Caki2 (cell line): Measurements from ENCODE around the gene DRC3. TPM values are rescaled to one million over a fixed set of nuclear protein-coding genes. Genes with fewer than 3 reads are reported as not detected.

Experiments used
- DNase-seq: peaks from one replicate; pipeline ENCODE4 v3.0.0-alpha.2; 2015; ENCODE audit warnings: low read depth
- in situ Hi-C: cut with HindIII; loops from 2 replicates; pipeline ENCODE4 v1.10.0; 2016; ENCODE audit warnings: low sequenced_read_pairs, low pct_unique_long_range_greater_than_20kb, mixed read lengths
- total RNA-seq: library from RNA; depleted of rRNA; stranded (reverse); fragments of >200 nt; shearing (Covaris generic); gene quantifications from 2 replicates; pipeline ENCODE4 v1.2.3, GENCODE V29; 2014; ENCODE audit warnings: low replicate concordance

The DRC3 gene
- total RNA-seq, 1 experiment from 2014 or later = not detected

DNA sequence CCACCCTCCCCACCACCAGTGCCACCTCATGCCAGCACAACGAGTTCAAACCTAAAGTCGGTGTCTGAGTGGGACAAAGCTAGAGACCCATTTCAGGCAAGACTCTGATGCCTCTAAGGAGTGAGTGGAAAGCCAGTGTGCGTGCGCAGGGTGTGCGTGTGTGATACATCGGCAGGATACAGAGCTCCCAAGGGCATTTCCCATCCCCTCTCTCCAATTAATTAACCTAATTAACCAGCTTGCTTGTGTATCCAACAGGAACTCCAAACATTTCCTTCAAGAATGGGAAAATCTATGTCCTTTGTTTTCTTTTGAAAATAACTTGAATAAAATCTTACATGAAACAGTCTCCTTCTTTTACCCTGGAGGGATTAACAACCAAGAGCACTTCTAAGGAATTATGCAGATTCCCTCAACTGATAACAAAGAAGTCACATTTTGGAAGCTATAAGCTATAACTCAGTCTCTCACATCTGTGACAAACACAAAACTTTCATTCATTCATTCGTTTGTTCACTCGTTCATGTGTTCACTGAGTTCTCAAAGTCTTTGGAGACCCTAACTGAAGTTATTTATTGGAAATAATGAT lies 56.4 kb downstream of the DRC3 start:
- no peak for DNase-seq
- in situ Hi-C loops = no loop called here

DNA sequence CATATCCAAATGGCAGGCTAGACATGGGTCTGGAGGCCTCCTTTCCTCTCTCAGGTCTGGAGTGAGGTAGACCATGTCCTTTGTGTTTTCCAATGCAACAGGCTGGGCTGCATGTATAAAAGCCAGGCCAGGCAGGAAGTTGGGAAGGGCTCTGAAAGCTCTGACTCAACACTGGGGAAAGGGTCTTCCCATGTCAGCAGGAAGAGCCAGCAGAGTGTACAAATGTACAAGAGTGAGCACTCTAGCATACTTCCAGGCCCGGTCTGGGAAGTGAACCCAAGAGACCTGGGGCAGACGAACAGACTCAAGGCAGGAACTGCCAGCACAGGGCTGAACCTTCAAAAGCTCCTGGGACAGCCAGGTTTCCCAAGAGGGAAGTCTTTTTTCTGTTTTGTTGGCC lies 59.3 kb downstream of the DRC3 start:
- no peak for DNase-seq
- in situ Hi-C loops = no loop called here

DNA sequence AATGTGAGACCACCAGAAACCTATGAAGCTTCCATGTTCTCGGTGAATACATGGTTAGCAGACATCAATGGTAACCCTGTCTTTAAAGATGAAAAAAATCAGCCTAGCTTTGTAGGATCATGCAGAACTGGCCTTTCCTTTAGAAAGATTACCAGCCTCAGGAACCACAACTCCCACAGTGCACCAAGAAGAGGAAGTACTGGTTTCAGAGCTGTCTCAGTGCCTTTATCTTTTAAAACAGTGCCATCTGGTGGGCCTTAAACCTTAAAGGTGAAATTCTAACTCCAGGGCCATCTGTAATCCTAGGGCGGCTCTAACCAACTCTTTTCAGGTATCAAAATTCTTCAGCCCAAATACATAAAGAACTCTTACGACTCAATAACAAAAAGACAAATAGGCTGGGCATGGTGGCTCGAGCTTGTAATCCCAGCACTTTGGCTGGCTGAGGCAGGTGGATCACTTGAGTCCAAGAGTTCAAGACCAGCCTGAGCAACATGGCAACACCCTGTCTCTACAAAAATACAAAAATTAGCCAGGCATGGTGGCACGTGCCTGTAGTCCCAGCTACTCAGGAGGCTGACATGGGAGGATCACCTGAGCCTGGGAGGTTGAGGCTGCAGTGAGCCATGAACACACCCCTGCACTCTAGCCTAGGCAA lies 60.9 kb downstream of the DRC3 start:
- peak; percentile 60 for DNase-seq
- in situ Hi-C loops = no loop called here

DNA sequence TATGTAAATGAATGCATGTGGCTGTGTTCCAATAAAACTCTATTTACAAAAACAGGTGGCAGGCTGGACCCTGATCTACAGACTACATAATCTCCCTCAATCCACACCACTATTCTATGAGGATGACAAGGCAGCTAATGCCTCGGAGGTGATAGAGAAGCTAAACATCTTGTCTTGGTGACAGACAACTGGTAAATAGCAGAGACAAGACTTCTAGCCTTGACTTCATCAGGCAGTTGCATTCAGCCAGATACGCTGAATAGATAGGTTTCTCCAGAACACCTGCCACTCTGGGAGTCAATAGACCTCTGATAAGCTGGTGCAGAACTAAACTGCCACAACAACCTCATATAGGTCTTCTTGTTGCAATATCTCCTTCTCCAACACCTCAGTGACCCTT lies 63.0 kb downstream of the DRC3 start:
- in situ Hi-C loops = no loop called here
- DNase-seq = no peak

DNA sequence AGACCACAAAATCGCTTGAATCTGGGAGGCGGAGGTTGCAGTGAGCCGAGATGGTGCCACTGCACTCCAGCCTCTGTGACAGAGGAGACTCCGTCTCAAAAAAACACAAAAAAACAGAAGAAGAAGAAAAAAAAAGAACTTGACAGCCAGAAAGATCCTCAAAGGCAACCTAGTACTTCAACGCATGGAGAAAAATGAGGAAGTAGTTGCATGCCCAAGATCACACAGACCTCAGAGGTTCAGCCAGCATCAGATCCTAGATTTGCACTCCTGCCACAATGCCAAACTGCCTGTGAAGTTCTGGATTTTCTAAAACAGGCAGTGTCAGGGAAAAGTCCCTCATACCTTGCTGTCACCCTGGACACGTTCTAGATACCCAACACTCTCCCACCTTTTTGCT lies 64.8 kb downstream of the DRC3 start:
- in situ Hi-C loops = no loop called here
- no peak for DNase-seq

DNA sequence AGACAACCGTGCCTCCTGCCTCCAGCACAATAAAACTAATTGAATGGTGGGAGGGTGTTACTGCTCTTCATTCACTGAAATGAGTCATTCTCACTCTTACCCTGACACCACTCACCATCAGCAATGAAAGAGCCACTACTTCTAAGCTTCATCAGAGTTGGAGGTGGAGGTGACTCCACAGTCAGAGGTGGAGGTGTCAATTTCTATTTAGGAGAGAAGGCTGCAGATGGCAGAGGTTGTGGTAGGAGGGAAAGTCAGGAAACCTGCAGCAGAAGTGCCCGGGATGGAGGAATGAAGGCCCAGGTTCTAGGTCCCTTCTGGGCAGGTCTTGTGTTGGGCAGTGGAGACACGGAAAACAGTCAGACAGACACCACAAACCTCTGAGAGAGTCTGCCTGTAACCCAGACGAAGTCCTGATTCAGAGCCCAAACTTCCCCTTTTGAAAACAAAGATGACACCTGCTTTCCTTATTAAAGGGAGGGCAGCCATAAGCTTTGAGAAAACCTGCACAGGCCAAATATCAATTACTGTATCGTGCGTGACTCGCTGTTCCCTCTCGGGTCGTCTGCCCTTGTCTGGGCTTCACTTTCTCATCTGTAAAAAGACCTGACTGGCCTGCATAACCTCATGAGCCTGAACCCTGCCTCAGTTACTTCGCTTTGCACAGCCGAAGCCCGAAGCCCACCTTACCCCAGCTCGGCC lies 65.6 kb downstream of the DRC3 start:
- in situ Hi-C loops = no loop called here
- no peak for DNase-seq

DNA sequence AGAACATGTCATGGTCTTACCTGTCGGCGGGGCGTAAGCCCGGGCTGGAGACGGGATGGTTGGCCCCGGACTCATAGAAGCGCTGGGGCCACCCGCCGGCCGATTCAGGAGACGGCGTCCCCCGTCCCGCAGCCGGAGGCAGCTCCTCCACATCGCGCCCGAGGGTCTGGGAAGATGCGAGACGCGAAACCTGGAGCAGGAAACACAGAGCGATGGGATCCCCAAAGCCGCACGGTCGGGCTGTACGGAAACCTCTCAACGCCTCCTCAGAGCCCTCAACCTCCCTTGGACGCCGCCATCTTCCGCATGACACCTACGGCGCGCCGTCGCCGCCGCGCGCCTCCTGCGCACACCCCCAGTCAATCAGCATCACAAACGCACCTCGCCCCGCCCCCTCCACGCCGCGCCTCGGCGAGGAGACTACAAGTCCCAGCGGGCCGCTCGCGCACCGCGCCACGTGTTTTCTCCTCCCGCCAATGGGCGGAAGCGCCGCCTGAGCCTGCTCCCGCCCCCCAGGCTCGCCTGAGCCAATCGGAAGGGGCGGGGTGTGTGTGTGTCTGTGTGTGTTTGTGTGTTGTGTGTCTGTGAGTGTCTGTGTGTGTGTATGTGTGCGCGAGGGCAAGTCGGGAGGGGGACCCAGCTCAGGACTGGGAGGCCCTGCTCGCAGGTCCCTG lies 66.3 kb downstream of the DRC3 start, which contains the start of the genes ATPAF2 and GID4:
Gene ATPAF2, minus strand, starts transcription at position 308 of the 674 bp plus-strand sequence. Its CDS starts 155 bp downstream, at position 153.
Gene GID4, plus strand, starts transcription at position 548 of the 674 bp plus-strand sequence. Its CDS starts 57 bp downstream, at position 605.
- DNase-seq = peak; percentile 96
- in situ Hi-C loops = no loop called here

DNA sequence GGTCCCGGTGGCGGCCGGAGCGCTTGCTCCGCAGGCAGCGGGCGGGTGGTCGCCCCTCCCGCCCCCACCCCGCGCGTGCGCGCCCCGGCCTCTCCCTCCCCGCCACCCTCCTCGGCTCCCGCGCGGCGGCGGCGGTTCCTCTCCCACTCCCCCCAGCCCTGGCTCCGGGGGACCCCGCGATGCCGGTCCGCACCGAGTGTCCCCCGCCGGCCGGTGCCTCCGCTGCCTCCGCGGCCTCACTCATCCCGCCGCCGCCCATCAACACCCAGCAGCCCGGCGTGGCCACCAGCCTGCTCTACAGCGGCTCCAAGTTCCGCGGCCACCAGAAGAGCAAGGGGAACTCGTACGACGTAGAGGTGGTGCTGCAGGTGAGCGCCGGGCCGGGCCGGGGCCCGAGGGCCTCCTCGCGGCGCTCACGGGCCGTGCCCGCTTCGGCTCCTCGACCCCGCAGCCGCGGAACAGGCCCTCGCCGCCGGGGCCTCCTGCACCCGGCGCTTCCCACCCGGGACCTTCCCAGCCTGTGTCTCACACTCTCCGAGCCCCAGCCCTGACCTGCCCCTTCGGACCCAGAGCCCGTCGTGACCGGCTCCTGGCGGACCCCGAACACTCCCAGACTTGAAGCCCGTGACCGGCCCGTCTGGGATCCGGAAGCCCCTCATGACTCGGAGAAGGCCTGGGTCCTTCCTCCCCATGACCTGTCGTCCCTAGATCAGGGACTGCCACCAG lies 67.0 kb downstream of the DRC3 start:
- in situ Hi-C loops = no loop called here

DNA sequence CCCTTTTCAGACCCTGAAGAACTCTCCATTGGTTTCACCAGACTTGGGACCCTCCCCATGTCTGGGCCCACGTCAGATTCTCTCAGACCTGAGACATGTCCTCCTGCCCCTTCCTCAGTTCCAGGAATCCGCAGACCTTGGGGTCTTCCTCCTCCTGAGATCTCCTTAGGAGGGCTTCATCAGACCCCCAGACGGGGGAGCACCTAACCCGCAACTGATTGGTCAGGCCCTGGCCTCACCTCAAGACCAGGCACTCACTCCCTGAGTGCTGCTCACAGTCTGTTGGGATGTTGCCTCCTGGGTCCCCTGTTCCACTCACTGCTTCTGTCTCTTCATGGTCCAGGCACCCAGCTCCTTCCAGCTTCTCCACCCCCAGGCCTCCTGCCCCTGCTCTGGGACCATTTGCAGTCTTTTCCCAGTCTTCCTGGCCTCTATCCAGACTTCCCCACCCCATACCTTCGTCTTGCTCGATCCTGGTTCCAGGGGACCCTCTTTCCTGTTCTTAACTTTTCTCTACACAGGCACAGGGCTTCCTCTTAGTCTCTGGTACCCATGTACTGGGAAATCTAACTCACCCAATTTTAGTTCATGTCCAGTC lies 67.7 kb downstream of the DRC3 start:
- no peak for DNase-seq
- in situ Hi-C loops = no loop called here

More for the DNA sequence above, 67.0 kb downstream of the DRC3 start:
- no peak for DNase-seq

DNA sequence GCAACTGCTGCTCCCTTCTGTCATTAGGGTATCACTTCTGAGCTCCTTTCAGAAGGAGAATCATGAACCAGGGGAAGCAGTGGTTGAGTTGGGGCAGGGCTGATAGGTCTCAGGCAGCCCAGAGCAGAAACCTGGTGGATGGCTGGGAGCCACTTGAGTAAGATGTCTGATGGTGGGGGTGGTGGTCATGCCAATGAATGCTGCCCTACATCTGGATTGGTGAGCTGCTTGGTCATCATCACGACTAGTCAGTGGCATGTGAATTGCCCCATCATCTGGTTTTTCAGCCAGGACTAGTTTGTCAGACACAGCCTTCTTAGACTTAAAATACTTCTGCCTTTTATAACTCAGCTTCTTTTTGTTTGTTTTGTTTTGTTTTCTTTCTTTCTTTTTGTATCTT lies 69.1 kb downstream of the DRC3 start:
- in situ Hi-C loops = no loop called here
- no peak for DNase-seq

DNA sequence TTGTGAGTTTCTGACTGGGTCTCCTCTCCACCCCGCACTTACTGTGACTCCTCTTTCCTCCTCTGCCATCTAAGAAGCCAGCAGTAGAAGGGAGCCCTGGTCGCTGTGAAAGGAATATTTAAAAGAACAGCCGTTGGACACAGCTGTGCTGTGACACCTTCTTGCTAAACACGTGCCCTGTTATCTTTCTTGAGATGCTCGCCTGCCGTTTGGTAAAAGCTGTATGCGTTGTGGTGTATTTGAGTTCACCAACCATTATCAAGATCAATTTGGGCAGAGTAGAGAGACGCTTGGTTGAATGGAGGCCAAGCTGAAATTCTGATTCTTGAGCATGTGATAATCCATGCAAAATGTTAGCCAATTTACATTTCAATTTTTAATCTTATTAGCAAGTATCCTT lies 70.3 kb downstream of the DRC3 start:
- DNase-seq = no peak
- in situ Hi-C loops = no loop called here

DNA sequence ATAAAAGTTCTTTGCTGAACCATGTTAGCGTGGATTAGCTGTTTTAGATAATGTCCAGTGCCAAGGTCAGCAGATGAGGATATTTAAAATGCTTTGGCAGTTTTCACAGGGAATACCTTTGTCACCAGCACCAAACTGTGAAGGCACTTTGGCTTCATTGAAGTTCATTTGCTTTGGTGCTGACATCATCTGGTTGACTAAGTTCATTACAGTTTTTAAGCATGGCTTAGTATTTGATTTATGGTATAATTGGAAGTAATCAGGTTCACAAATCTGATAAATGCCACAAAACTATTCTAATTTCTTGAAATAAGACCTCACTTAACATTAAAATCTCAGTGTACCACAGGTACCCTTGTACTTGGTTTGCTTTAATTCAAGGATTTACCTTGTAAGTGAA lies 70.8 kb downstream of the DRC3 start:
- in situ Hi-C loops = no loop called here
- no peak for DNase-seq

DNA sequence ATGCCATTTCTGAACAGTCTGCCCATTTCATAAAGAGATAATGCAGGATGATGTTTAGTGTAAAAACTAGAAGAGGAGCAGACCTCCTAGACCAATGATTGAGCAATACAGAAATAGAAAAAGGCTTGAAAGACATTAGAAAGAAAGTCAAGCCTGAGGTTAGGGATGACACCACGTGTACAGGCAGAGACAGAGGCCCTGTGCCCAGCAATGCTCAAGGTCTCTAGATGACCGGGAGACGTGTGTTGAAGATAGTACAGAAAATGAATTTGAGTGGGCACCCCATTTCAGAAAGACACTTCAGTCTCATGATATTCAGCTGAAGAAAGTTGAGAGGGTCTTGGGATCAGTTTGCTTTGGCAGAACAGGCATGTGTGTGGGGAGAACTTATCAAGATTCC lies 71.9 kb downstream of the DRC3 start:
- in situ Hi-C loops = no loop called here
- no peak for DNase-seq

DNA sequence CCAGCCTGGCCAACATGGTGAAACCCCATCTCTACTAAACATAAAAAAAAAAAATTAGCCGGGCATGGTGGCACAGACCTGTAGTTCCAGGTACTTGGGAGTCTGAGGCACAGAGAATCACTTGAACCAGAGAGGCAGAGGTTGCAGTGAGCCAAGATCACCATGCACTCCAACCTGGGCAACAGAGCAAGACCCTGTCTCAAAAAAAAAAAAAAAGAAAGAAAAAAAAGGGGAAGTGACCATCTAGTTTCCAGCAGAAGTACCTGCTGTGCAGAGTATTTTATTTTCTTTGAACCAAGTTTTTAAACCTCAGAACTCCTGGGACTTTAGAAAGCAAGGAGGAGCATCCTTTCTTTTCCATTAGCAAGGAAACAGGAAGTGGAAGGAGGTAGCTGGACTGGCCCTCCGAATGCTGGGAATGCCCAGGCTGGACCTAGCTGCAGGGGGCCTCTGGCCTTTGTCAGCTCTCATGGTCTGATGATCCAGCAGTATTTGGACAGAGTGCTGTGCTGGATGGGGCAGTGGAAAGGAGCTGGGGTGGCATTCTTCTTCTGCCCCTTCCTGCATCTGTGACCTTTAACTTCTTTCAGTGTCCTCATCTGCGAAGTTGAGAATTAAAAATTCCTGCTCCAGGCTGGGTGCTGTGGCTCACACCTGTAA lies 73.2 kb downstream of the DRC3 start:
- in situ Hi-C loops = no loop called here
- no peak for DNase-seq

DNA sequence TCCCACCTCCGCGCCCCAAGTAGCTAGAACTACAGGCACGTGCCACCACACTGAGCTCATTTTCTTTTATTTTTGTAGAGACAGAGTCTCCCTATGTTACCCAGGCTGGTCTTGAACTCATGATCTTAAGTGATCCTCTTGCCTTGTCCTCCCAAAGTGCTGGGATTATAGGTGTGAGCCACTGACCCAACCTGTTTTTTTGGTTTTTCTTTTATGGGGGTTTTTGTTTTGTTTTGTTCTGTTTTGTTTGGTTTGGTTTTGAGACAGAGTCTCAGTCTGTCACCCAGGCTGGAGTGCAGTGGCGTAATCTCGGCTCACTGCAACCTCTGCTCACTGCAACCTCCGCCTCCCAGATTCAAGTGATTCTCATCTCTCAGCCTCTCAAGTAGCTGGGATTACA lies 82.9 kb downstream of the DRC3 start:
- in situ Hi-C loops = no loop called here
- DNase-seq = no peak

DNA sequence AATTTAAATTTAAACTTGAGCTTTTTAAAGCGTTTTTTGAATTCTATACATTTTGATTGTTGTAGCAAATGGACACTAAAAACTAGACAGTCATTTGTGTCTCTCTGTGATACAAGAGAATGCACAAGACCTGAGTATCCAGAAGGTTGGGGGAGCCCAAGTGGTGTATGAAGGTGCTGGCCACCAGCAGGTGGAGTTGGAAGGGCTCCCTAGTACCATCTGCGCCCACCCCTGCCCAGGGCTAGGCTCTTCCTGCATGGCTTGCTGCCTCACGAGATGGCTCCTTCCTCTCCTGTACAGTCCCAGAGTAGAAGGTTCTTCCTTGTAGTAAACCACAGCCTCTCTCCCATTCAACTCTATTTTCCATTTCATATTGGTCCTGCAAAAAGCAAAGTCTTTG lies 83.6 kb downstream of the DRC3 start:
- in situ Hi-C loops = no loop called here
- no peak for DNase-seq

DNA sequence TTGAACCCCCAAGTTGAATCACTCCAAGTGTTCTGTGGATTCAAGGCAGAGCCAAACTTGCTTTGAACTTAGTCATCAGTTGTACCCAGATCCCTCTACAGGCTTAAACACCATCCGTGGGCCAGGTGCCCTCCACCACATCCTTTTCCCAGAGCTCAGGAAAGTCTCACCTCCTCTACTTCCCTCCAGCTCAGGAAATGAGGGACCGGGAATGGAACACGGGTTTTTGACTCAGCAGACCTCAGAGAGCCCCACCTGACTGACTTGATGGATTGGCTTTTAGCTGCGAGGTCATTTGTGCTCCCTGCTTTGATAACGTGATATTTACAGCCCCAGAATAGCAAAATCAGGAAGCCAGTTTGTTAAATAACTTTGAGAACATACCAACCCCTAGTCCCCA lies 86.6 kb downstream of the DRC3 start:
- no peak for DNase-seq
- in situ Hi-C loops = no loop called here

DNA sequence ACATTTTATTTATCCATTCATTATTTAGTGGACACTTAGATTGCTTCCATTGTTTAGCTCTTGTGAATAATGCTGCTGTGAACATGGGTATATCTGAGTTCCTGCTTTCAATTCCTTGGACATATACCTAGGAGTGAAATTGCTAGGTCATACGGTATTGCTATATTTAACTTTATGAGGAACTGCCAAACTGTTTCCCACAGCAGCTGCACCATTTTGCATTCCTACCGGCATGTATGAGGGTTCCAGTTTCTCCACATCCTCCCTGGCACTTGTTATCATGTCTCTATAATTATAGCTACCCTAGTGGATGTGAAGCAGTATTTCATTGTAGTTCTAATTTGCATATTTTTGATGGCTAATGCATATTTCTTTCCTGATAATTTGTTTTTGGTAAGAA lies 91.4 kb downstream of the DRC3 start:
- in situ Hi-C loops = no loop called here
- DNase-seq = no peak
